K562 (cell line): Measurements from ENCODE around the gene MTF1. TPM values are rescaled to one million over a fixed set of nuclear protein-coding genes. Genes with fewer than 3 reads are reported as not detected.

Experiments used
- CHD1 ChIP-seq: fragments of 200-600 bp; sonication (generic); IDR thresholded peaks from one replicate; pipeline ENCODE4 v1.6.1; 2012; ENCODE audit warnings: mild to moderate bottlenecking, moderate library complexity, low read length, inconsistent platforms
- DPF2 ChIP-seq: fragments of 450-650 bp; IDR thresholded peaks from 2 replicates; pipeline ENCODE4 v1.6.1; 2016
- FOXK1 ChIP-seq: sonication (generic); formaldehyde crosslinking; IDR thresholded peaks from 2 replicates; pipeline ENCODE4 v1.8.0; 2022; ENCODE audit warnings: missing genetic modification reagents, mild to moderate bottlenecking, borderline replicate concordance
- FOXP1 ChIP-seq: sonication (generic); formaldehyde crosslinking; IDR thresholded peaks from 2 replicates; pipeline ENCODE4 v1.8.0; 2022; ENCODE audit warnings: mild to moderate bottlenecking, missing genetic modification reagents
- FUS ChIP-seq: fragments of 200-400 bp; formaldehyde crosslinking; optimal IDR thresholded peaks from 2 replicates; pipeline ENCODE3; 2017; ENCODE audit warnings: low read depth, low read length
- KAT2B ChIP-seq: IDR thresholded peaks from one replicate; pipeline ENCODE4 v1.6.1; 2012; ENCODE audit warnings: low read depth, mild to moderate bottlenecking, control low read depth, inconsistent platforms, low read length, moderate library complexity
- MNT ChIP-seq, 2 experiments: fragments of 450-650 bp; conservative IDR thresholded peaks; 2 replicates each; pipeline ENCODE4 v1.6.1; 2017; ENCODE audit warnings: mild to moderate bottlenecking in 2 of 2, moderate library complexity in 2 of 2
- OTX1 ChIP-seq: fragments of 450-650 bp; formaldehyde crosslinking; IDR thresholded peaks from 2 replicates; pipeline ENCODE4 v1.4.0; 2022; ENCODE audit warnings: mild to moderate bottlenecking
- RBM39 ChIP-seq: fragments of 200-400 bp; formaldehyde crosslinking; optimal IDR thresholded peaks from 2 replicates; pipeline ENCODE3; 2018; ENCODE audit warnings: low read depth, low read length
- RUNX1 ChIP-seq: sonication (generic); IDR thresholded peaks from 2 replicates; pipeline ENCODE4 v1.6.1; 2016; ENCODE audit warnings: antibody characterized with exemption, low read depth
- TRIM28 ChIP-seq: fragments of 450-650 bp; IDR thresholded peaks from 2 replicates; pipeline ENCODE4 v1.6.1; 2017
- USF1 ChIP-seq: sonication (generic); formaldehyde crosslinking; IDR thresholded peaks from 2 replicates; pipeline ENCODE4 v1.9.0; 2022; ENCODE audit warnings: mild to moderate bottlenecking, missing genetic modification reagents
- ZFPM2 ChIP-seq: fragments of 250-450 bp; sonication (Bioruptor Pico); IDR thresholded peaks from 2 replicates; pipeline ENCODE4 v1.5.1; 2022; ENCODE audit warnings: mild to moderate bottlenecking
- ZKSCAN1 ChIP-seq: fragments of 150-350 bp; IDR thresholded peaks from 2 replicates; pipeline ENCODE4 v1.6.1; 2016; ENCODE audit warnings: low read depth, low read length
- ZKSCAN3 ChIP-seq: fragments of 250-450 bp; sonication (Bioruptor Pico); IDR thresholded peaks from 2 replicates; pipeline ENCODE4 v1.4.0; 2020
- ZNF512 ChIP-seq: IDR thresholded peaks from 2 replicates; pipeline ENCODE4 v1.6.1; 2016; ENCODE audit warnings: missing genetic modification characterization, missing compliant biosample characterization
- polyA plus RNA-seq, 8 experiments: library from polyadenylated mRNA; depleted of rRNA in 4 of 8; stranded (reverse) in 5 of 8; unstranded in 3 of 8; fragments of >200 nt; fragmentation: Nextera tagmentation in 2 of 8; fragmentation: Illumina TruSeq in 1 of 8; extraction: Ambion mirVana in 2 of 8; extraction: Trizol in 1 of 8; gene quantifications; 2 replicates each; pipeline versions ENCODE4 v1.2.1 to v1.2.3, GENCODE V29; 2011 to 2014; ENCODE audit warnings: inconsistent platforms in 1 of 8, missing spikeins in 1 of 8
- total RNA-seq, 7 experiments: library from RNA; depleted of rRNA in 6 of 7; stranded (reverse); fragments of >200 nt in 6 of 7; fragmentation: Illumina TruSeq in 2 of 7; extraction: Trizol in 2 of 7; gene quantifications; 2 replicates each; pipeline versions ENCODE4 v1.2.1 to v1.2.3, GENCODE V29; 2011 to 2021; ENCODE audit warnings: low replicate concordance in 1 of 7
- TF ChIP-seq, protein P1 (sequence below), 3 experiments: fragments of 200-800 bp in 1 of 3; sonication (Bioruptor generic) in 1 of 3; sonication (generic) in 1 of 3; formaldehyde crosslinking in 1 of 3; IDR thresholded peaks; 2 replicates each; pipeline versions ENCODE4 v1.6.1 to v1.8.0; 2016 to 2022; ENCODE audit warnings: mild to moderate bottlenecking in 2 of 3, missing compliant biosample characterization in 2 of 3, missing genetic modification characterization in 2 of 3, missing genetic modification reagents in 1 of 3
- TF ChIP-seq, protein P2 (sequence below): fragments of 250-450 bp; sonication (Bioruptor Pico); IDR thresholded peaks from 2 replicates; pipeline ENCODE4 v1.8.0; 2022; ENCODE audit warnings: moderate library complexity, mild to moderate bottlenecking, inconsistent platforms
- TF ChIP-seq, protein P3 (sequence below): sonication (generic); formaldehyde crosslinking; IDR thresholded peaks from 2 replicates; pipeline ENCODE4 v1.8.0; 2022; ENCODE audit warnings: missing genetic modification reagents, mild to moderate bottlenecking, borderline replicate concordance

Gene MTF1
- total and polyA plus RNA-seq, 9 of the 15 experiments (the other 6 are each of a cell fraction or from before 2014, with no cell fraction given): 1.1 to 12.2 (median 4.3) TPM

- TF ChIP-seq RUNX1 (no peak), USF1 (CRISPR knock-in tag) (no peak), FOXK1 (CRISPR knock-in tag) (peak; percentile 88; the same call in 1 of the 2 replicates), ZKSCAN3 (no peak), RBM39 (no peak), ZNF512 (tag) (no peak), CHD1 (no peak), MNT (conservative IDR thresholded peaks at IDR 0.05) (peak; percentile 81 to 91), ZFPM2 (CRISPR knock-in tag) (no peak), KAT2B (no peak), TRIM28 (no peak), DPF2 (no peak), FUS (no peak), ZKSCAN1 (0 out of 2 replicates have a peak, but pooled peaks have one; percentile 31), FOXP1 (CRISPR knock-in tag) (peak; percentile 88; the same call in 1 of the 2 replicates), OTX1 (no peak)
- TF ChIP-seq, protein P1, sequence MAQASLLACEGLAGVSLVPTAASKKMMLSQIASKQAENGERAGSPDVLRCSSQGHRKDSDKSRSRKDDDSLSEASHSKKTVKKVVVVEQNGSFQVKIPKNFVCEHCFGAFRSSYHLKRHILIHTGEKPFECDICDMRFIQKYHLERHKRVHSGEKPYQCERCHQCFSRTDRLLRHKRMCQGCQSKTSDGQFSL (CRISPR knock-in tag; IDR thresholded peaks at IDR 0.05): no peak
- TF ChIP-seq, protein P1 (tag; IDR thresholded peaks at IDR 0.05): no peak
- TF ChIP-seq, protein P2, sequence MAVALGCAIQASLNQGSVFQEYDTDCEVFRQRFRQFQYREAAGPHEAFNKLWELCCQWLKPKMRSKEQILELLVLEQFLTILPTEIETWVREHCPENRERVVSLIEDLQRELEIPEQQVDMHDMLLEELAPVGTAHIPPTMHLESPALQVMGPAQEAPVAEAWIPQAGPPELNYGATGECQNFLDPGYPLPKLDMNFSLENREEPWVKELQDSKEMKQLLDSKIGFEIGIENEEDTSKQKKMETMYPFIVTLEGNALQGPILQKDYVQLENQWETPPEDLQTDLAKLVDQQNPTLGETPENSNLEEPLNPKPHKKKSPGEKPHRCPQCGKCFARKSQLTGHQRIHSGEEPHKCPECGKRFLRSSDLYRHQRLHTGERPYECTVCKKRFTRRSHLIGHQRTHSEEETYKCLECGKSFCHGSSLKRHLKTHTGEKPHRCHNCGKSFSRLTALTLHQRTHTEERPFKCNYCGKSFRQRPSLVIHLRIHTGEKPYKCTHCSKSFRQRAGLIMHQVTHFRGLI (CRISPR knock-in tag): no peak
- TF ChIP-seq, protein P3, sequence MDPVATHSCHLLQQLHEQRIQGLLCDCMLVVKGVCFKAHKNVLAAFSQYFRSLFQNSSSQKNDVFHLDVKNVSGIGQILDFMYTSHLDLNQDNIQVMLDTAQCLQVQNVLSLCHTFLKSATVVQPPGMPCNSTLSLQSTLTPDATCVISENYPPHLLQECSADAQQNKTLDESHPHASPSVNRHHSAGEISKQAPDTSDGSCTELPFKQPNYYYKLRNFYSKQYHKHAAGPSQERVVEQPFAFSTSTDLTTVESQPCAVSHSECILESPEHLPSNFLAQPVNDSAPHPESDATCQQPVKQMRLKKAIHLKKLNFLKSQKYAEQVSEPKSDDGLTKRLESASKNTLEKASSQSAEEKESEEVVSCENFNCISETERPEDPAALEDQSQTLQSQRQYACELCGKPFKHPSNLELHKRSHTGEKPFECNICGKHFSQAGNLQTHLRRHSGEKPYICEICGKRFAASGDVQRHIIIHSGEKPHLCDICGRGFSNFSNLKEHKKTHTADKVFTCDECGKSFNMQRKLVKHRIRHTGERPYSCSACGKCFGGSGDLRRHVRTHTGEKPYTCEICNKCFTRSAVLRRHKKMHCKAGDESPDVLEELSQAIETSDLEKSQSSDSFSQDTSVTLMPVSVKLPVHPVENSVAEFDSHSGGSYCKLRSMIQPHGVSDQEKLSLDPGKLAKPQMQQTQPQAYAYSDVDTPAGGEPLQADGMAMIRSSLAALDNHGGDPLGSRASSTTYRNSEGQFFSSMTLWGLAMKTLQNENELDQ (CRISPR knock-in tag): peak; percentile 34; the same call in 1 of the 2 replicates
Measured at GRCh38 chr1:37795340-37796125, 63.9 kb downstream of the MTF1 start (continued).
